OCI-LY7 (cell line): ENCODE results near the gene GFRA4. TPM values are rescaled to one million over a fixed set of nuclear protein-coding genes. Genes with fewer than 3 reads are reported as not detected.

Source experiments
- BruUV-seq: library from RNA; stranded (reverse); fragments of 400-500 nt; replicated peaks from 2 replicates; lab custom pipeline; 2021; lab: Mats Ljungman, UMichigan
- CTCF ChIA-PET: fragments of 300-600 bp; sonication (Branson Sonifier 250); formaldehyde crosslinking; loops from one replicate; lab custom pipeline; 2022; ENCODE audit warnings: antibody characterized with exemption; ENCODE audit not compliant: unreplicated experiment; lab: Charles Lee
- POLR2A ChIA-PET: fragments of 300-600 bp; sonication (Branson Sonifier 250); formaldehyde crosslinking; loops from one replicate; lab custom pipeline; 2022; ENCODE audit warnings: antibody characterized with exemption; lab: Charles Lee
- DNase-seq: peaks from one replicate; pipeline ENCODE4 v3.0.0-alpha.2; 2015; ENCODE audit warnings: low spot score
- H2AFZ ChIP-seq: fragments of 200-600 bp; sonication (generic), shearing (Covaris generic); 2 replicates; pipeline ENCODE4 v1.6.1; 2014; ENCODE audit warnings: mild to moderate bottlenecking, antibody characterized with exemption, low read length, moderate library complexity
- H3K27ac ChIP-seq: fragments of 200-600 bp; sonication (generic); 2 replicates; pipeline ENCODE4 v1.5.1; 2014; ENCODE audit warnings: mixed run types, low read depth, mild to moderate bottlenecking, moderate library complexity, low read length, inconsistent platforms; ENCODE audit not compliant: poor library complexity, severe bottlenecking
- H3K36me3 ChIP-seq: fragments of 200-600 bp; sonication (generic); 2 replicates; pipeline ENCODE4 v1.6.1; 2014; ENCODE audit warnings: mild to moderate bottlenecking, antibody characterized with exemption, low read length, moderate library complexity, mixed read lengths; ENCODE audit not compliant: insufficient read depth
- H3K4me1 ChIP-seq: fragments of 200-600 bp; sonication (generic); 2 replicates; pipeline ENCODE4 v1.5.1; 2014; ENCODE audit warnings: mild to moderate bottlenecking, low read length; ENCODE audit not compliant: insufficient read depth, poor library complexity, severe bottlenecking
- H3K4me2 ChIP-seq: fragments of 200-600 bp; sonication (generic); 2 replicates; pipeline ENCODE4 v1.6.1; 2014; ENCODE audit warnings: mild to moderate bottlenecking, low read length
- H3K4me3 ChIP-seq: fragments of 200-600 bp; sonication (generic); 2 replicates; pipeline ENCODE4 v1.5.1; 2014; ENCODE audit warnings: mild to moderate bottlenecking, low read depth, low read length; ENCODE audit not compliant: poor library complexity, severe bottlenecking
- H3K79me2 ChIP-seq: fragments of 200-600 bp; sonication (generic); 2 replicates; pipeline ENCODE4 v1.6.1; 2016; ENCODE audit warnings: low read depth, mild to moderate bottlenecking, low read length, moderate library complexity, mixed read lengths; ENCODE audit not compliant: insufficient read depth
- H3K9me2 ChIP-seq: fragments of 200-600 bp; sonication (generic); 2 replicates; pipeline ENCODE4 v1.6.1; 2016; ENCODE audit warnings: mild to moderate bottlenecking, low read length, mixed read lengths; ENCODE audit not compliant: insufficient read depth
- H3K9me3 ChIP-seq: fragments of 200-600 bp; sonication (generic); 2 replicates; pipeline ENCODE4 v1.6.1; 2014; ENCODE audit warnings: mild to moderate bottlenecking, mixed run types, low read length, mixed read lengths
- H4K20me1 ChIP-seq: fragments of 200-600 bp; sonication (generic); 2 replicates; pipeline ENCODE4 v1.6.1; 2014; ENCODE audit warnings: mild to moderate bottlenecking, antibody characterized with exemption, low read length, moderate library complexity, mixed read lengths; ENCODE audit not compliant: insufficient read depth
- EZH2phosphoT487 ChIP-seq: fragments of 200-600 bp; sonication (generic); IDR thresholded peaks from 2 replicates; pipeline ENCODE4 v1.6.1; 2018; ENCODE audit warnings: low read depth, borderline replicate concordance, mild to moderate bottlenecking, mixed run types, antibody characterized with exemption, low read length, moderate library complexity, mixed read lengths
- intact Hi-C: fragments of 100-400 bp; cut with micrococcal nuclease; formaldehyde crosslinking; loops from one replicate; pipeline ENCODE4 v1.10.0; 2022; ENCODE audit not compliant: unreplicated experiment
- total RNA-seq, 2 experiments: library from RNA; depleted of rRNA in 1 of 2; stranded (reverse); fragments of >200 nt in 1 of 2; shearing (Covaris generic) in 1 of 2; gene quantifications; 2 replicates each; pipeline ENCODE4 v1.2.3, GENCODE V29; 2014 to 2022
- TF ChIP-seq, protein P1 (sequence below): fragments of 200-600 bp; sonication (generic); conservative IDR thresholded peaks from 2 replicates; pipeline ENCODE4 v1.5.1; 2014; ENCODE audit warnings: mild to moderate bottlenecking, antibody characterized with exemption, low read length, moderate library complexity, mixed read lengths

The GFRA4 gene
- total RNA-seq, 2 experiments from 2014 or later: not detected

DNA sequence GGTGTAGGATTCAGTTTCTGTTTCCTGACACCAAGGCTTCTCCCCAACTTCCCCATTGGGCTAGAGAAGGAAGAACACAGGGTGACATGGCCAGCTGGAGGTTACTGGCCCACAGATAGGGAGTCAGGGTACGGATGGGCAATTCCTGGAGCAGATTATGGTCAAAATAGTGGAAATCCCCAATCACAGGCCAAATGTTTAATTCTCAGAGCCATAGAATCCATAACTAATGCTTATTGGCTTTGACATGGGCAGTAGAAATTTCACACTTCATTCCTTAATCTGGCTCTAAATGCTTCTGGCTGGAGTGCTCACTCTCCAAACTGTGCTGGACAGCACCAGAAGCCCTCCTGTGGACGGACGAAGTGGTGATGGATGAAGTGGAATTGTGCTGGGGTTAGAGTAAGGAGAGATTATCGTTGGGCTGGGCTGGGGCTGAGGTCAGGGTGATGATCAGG lies 48.3 kb upstream of the GFRA4 start:
- Histone ChIP-seq H2AFZ (0 out of 2 replicates have a peak overlapping the region, but pooled peaks have one; percentile 18), H3K4me2 (no peak overlapping the region), H3K4me3 (no peak overlapping the region), H3K9me3 (no peaks in the 10 kb centered on the region), H3K4me1 (no peaks in the 10 kb centered on the region), H3K9me2 (no peaks in the 10 kb centered on the region), H3K79me2 (no peaks in the 10 kb centered on the region), H4K20me1 (no peaks in the 10 kb centered on the region), H3K27ac (no peak overlapping the region), H3K36me3 (no peaks in the 10 kb centered on the region)
- DNase-seq: no peak
- TF ChIP-seq EZH2phosphoT487: no peak
- TF ChIP-seq, protein P1, sequence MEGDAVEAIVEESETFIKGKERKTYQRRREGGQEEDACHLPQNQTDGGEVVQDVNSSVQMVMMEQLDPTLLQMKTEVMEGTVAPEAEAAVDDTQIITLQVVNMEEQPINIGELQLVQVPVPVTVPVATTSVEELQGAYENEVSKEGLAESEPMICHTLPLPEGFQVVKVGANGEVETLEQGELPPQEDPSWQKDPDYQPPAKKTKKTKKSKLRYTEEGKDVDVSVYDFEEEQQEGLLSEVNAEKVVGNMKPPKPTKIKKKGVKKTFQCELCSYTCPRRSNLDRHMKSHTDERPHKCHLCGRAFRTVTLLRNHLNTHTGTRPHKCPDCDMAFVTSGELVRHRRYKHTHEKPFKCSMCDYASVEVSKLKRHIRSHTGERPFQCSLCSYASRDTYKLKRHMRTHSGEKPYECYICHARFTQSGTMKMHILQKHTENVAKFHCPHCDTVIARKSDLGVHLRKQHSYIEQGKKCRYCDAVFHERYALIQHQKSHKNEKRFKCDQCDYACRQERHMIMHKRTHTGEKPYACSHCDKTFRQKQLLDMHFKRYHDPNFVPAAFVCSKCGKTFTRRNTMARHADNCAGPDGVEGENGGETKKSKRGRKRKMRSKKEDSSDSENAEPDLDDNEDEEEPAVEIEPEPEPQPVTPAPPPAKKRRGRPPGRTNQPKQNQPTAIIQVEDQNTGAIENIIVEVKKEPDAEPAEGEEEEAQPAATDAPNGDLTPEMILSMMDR: no peak
- ChIA-PET POLR2A (no interaction called here), CTCF (interaction anchor here (0.8 to 1.6 kb wide), 4 partner anchors 10 to 148 kb away, joined by 3 to 5 read pairs (median 4); partner anchors contain the start of gene ADISSP)
- no TSS peak for BruUV-seq
- intact Hi-C loops: loop anchor here (1.0 to 10.0 kb wide), 3 partner anchors 35 to 148 kb away; no protein-coding TSS in a partner anchor

DNA sequence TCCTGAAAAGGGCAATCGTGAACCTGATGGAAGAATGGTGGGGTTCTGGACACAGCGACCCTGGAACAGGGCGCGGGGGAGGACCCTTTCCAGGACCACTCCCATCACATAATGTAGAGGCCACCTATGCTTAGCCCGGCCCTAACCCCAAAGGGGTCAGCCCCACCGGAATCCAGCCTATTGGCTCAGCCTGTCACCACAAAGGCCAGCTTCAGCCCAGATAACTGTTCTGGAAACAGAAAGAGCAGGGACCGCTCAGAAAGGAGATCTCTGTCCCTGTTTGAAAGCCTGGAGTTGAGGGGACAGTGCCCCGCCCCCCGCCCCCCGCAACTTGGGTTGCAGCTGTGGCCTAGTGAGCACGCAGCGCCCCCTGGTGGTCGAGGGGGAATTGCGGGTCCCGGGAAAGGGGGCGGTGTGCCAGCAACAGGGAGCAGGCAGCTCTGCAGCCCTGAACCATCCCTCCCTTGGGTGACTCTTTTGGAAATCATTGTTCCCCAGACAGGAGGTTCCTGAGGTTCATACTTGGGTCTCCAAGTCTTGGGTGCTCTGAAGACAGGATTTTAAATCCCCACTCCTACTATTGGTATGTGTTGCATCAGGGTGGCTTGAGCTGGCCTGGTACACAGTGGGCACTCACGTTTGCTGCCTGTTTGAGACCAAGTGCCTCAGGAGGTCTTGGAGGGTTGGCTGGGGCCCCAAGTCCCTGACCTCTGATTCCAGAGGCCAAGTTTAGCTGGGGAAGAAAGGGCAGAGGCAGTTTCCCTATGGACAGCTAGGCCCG lies 47.7 kb upstream of the GFRA4 start:
- no peak overlapping the region for H3K27ac ChIP-seq
- 0 out of 2 replicates have a peak overlapping the region, but pooled peaks have one; percentile 18 for H2AFZ ChIP-seq
- H3K4me1 ChIP-seq: no peaks in the 10 kb centered on the region
- no peaks in the 10 kb centered on the region for H4K20me1 ChIP-seq
- H3K36me3 ChIP-seq: no peaks in the 10 kb centered on the region
- ChIA-PET POLR2A (no interaction called here), CTCF (interaction anchor here (0.8 to 1.6 kb wide), 6 partner anchors 9 to 151 kb away, joined by 3 to 5 read pairs (median 4); partner anchors contain the start of gene ADISSP)
- intact Hi-C loops: loop anchor here (1.0 to 10.0 kb wide), 3 partner anchors 35 to 148 kb away; no protein-coding TSS in a partner anchor
- no peaks in the 10 kb centered on the region for H3K9me2 ChIP-seq
- BruUV-seq: no TSS peak
- no peak overlapping the region for H3K4me3 ChIP-seq
- H3K9me3 ChIP-seq: no peaks in the 10 kb centered on the region
- no peak overlapping the region for H3K4me2 ChIP-seq
- DNase-seq: peak; percentile 59
- TF ChIP-seq, protein P1: peak; percentile 97
- no peak for TF ChIP-seq EZH2phosphoT487
- no peaks in the 10 kb centered on the region for H3K79me2 ChIP-seq
